ENCODE measurements around the gene MRPL38. TPM values are rescaled to one million over a fixed set of nuclear protein-coding genes. Genes with fewer than 3 reads are reported as not detected.

MRPL38 gene
- total and polyA plus RNA-seq, 4 donors, result 23.0 to 63.9 (median 50.5) TPM

GRCh38 chr17:75894049-75894733 is 10.5 kb downstream of the MRPL38 start:
- DNase-seq (ENCODE audit: low spot score), result no peak
- no peak overlapping the region for H3K4me3 ChIP-seq (ENCODE audit: low read depth in 1 of 3, low read length in 3 of 3)
- H3K27ac ChIP-seq (ENCODE audit: low read depth in 1 of 2, low read length in 2 of 2), result no peak overlapping the region
- H3K9me3 ChIP-seq (ENCODE audit: control insufficient read depth in 4 of 4, low read length in 3 of 4), result no peaks in the 10 kb centered on the region
- 85% methylated on average over 22 of the region's 22 CpGs for WGBS
- TF ChIP-seq RAD21 (IDR thresholded peaks at IDR 0.05), result no peak
- TF ChIP-seq RXRA (IDR thresholded peaks at IDR 0.05), result no peak
- no peak for TF ChIP-seq JUND (IDR thresholded peaks at IDR 0.05)
- TF ChIP-seq, protein P1, sequence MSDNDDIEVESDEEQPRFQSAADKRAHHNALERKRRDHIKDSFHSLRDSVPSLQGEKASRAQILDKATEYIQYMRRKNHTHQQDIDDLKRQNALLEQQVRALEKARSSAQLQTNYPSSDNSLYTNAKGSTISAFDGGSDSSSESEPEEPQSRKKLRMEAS (IDR thresholded peaks at IDR 0.05), result no peak
- no peak for TF ChIP-seq EGR1 (IDR thresholded peaks at IDR 0.05; ENCODE audit: low read depth in 2 of 2)
- no peak for TF ChIP-seq HNF4A (conservative IDR thresholded peaks at IDR 0.05)
- TF ChIP-seq, protein P2, sequence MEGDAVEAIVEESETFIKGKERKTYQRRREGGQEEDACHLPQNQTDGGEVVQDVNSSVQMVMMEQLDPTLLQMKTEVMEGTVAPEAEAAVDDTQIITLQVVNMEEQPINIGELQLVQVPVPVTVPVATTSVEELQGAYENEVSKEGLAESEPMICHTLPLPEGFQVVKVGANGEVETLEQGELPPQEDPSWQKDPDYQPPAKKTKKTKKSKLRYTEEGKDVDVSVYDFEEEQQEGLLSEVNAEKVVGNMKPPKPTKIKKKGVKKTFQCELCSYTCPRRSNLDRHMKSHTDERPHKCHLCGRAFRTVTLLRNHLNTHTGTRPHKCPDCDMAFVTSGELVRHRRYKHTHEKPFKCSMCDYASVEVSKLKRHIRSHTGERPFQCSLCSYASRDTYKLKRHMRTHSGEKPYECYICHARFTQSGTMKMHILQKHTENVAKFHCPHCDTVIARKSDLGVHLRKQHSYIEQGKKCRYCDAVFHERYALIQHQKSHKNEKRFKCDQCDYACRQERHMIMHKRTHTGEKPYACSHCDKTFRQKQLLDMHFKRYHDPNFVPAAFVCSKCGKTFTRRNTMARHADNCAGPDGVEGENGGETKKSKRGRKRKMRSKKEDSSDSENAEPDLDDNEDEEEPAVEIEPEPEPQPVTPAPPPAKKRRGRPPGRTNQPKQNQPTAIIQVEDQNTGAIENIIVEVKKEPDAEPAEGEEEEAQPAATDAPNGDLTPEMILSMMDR (IDR thresholded peaks at IDR 0.05; ENCODE audit: low read depth, low read length, missing input control), result no peak
- TF ChIP-seq TAF1 (conservative IDR thresholded peaks at IDR 0.05), result no peak
- TF ChIP-seq FOXA2 (IDR thresholded peaks at IDR 0.05), result no peak
- peaks cover 11 to 38% (median 24%) of the 10 kb centered on the region in 4 donors for H3K4me1 ChIP-seq (ENCODE audit: control insufficient read depth in 4 of 4, insufficient read depth in 4 of 4, low read length in 3 of 4)
- H3K9ac ChIP-seq (ENCODE audit: low read depth in 1 of 2, low read length in 2 of 2), result no peak overlapping the region
- H3K27me3 ChIP-seq (ENCODE audit: control insufficient read depth in 4 of 4, insufficient read depth in 4 of 4, low read length in 3 of 4), result no peaks in the 10 kb centered on the region
- peaks cover 0 to 10% (median 3%) of the 10 kb centered on the region in 4 donors for H3K36me3 ChIP-seq (ENCODE audit: control insufficient read depth in 4 of 4, insufficient read depth in 3 of 4, low read depth in 1 of 4, low read length in 3 of 4)

DNA sequence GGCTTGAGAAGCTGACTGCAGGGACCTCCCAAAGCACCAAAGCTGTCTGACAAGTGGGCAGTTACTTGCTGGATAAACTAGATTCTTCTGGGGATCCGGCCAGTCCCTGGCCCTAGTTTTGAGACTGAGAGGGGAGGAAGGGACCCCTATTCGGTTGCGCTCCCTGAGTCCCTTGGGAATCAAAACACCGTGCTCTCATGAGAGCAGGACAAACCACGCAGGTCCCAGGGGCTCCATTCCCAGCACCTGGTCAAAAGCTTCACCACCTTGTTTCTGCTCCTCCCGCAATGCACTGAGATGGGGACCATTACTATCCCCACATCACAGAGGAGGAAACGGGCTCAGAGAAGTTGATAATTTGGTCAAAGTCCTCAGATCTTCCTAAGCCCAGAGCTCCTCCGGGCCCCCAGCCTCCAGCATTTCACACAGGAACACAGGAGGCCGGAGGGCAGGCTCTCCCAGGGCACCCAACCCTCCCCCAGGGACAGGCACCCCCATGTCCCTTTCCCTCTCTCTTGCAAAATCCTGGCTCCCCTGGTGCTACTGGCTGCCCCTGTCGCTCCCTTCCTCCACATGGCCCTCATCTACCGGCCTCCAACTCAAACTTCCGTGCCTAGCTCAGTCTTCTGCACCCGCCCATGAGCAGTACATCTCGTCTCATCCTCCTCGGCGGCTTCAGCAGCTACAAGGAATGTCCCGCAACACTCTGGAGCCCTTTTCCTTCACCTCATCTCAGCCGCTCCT is 11.2 kb downstream of the MRPL38 start:
- TF ChIP-seq EGR1 (IDR thresholded peaks at IDR 0.05; ENCODE audit: low read depth in 2 of 2) (no peak), FOXA1 (IDR thresholded peaks at IDR 0.05) (no peak)
- no peaks in the 10 kb centered on the region for H3K27me3 ChIP-seq (ENCODE audit: control insufficient read depth in 4 of 4, insufficient read depth in 4 of 4, low read length in 3 of 4)
- peaks cover 11 to 38% (median 24%) of the 10 kb centered on the region in 4 donors for H3K4me1 ChIP-seq (ENCODE audit: control insufficient read depth in 4 of 4, insufficient read depth in 4 of 4, low read length in 3 of 4)
- WGBS, result 95% methylated on average over 18 of the region's 18 CpGs
- H3K4me3 ChIP-seq (ENCODE audit: low read depth in 1 of 3, low read length in 3 of 3), result no peak overlapping the region
- no peak overlapping the region for H3K27ac ChIP-seq (ENCODE audit: low read depth in 1 of 2, low read length in 2 of 2)
- H3K9ac ChIP-seq (ENCODE audit: low read depth in 1 of 2, low read length in 2 of 2), result no peak overlapping the region
- DNase-seq (ENCODE audit: low spot score), result no peak
- H3K36me3 ChIP-seq (ENCODE audit: control insufficient read depth in 4 of 4, insufficient read depth in 3 of 4, low read depth in 1 of 4, low read length in 3 of 4), result peaks cover 0 to 3% (median under 1%) of the 10 kb centered on the region in 4 donors
- H3K9me3 ChIP-seq (ENCODE audit: control insufficient read depth in 4 of 4, low read length in 3 of 4), result no peaks in the 10 kb centered on the region

DNA sequence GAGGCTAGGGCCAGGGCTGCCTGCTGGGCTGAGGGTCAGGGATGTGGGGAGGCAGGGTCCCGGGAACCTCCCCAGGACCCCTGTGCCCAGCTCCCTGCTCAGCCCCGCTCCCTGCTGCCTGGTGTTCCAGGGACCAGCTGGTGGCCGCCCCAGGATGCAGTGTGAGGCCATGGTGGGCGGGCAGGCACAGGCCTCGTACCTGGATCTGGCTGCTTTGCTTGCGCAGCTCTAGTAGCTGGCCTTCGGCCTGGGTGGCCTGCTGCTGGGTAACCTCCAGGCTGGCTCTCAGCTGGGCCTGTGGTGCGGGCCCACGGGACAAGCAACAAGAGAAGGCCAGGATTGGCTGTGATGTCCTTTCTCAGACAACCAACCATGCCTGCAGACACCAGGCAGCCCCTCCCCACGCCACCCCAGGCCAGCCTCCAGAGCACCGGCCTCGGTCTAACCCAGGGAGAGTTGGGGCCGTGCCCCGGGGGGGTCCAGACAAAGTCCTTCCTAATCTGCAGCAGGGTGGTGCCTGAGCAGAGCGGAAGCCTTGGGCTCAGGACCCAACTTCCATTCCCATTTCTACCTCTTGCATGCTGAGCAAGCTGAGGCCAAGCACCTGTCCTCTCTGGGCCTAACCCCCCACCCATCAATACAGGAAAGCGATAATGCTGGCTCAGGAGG is 12.0 kb downstream of the MRPL38 start:
- 95% methylated on average over 16 of the region's 16 CpGs for WGBS
- H3K4me3 ChIP-seq (ENCODE audit: low read depth in 1 of 3, low read length in 3 of 3), result no peak overlapping the region
- no peaks in the 10 kb centered on the region for H3K9me3 ChIP-seq (ENCODE audit: control insufficient read depth in 4 of 4, low read length in 3 of 4)
- no peak overlapping the region for H3K9ac ChIP-seq (ENCODE audit: low read depth in 1 of 2, low read length in 2 of 2)
- H3K27ac ChIP-seq (ENCODE audit: low read depth in 1 of 2, low read length in 2 of 2), result no peak overlapping the region
- H3K36me3 ChIP-seq (ENCODE audit: control insufficient read depth in 4 of 4, insufficient read depth in 3 of 4, low read depth in 1 of 4, low read length in 3 of 4), result peaks cover 0 to 1% (median 0%) of the 10 kb centered on the region in 4 donors
- no peaks in the 10 kb centered on the region for H3K27me3 ChIP-seq (ENCODE audit: control insufficient read depth in 4 of 4, insufficient read depth in 4 of 4, low read length in 3 of 4)
- TF ChIP-seq ATF3 (IDR thresholded peaks at IDR 0.05) (no peak), FOXA2 (IDR thresholded peaks at IDR 0.05) (no peak), HNF4G (IDR thresholded peaks at IDR 0.05) (no peak), ZBTB33 (IDR thresholded peaks at IDR 0.05) (no peak)
- DNase-seq (ENCODE audit: low spot score), result no peak
- peaks cover 11 to 38% (median 24%) of the 10 kb centered on the region in 4 donors for H3K4me1 ChIP-seq (ENCODE audit: control insufficient read depth in 4 of 4, insufficient read depth in 4 of 4, low read length in 3 of 4)
